ENCODE measurements around the gene ITGBL1. TPM values are rescaled to one million over a fixed set of nuclear protein-coding genes. Genes with fewer than 3 reads are reported as not detected.

The ITGBL1 gene
- total and polyA plus RNA-seq, 2 of the 8 experiments (the other 6 are each of a cell fraction or from before 2014, with no cell fraction given), result not detected

GRCh38 chr13:101590479-101590878 is 138.0 kb downstream of the ITGBL1 start:
- H3K9ac ChIP-seq (replicated peaks in 1 of 4; ENCODE audit: extremely low read depth in 1 of 4, low read depth in 3 of 4, low read length in 3 of 4), result no peak overlapping the region
- no peak overlapping the region for H3K18ac ChIP-seq (ENCODE audit: extremely low read depth, low read length)
- H3K14ac ChIP-seq (ENCODE audit: insufficient read length), result no peak overlapping the region
- H4K91ac ChIP-seq (replicated peaks; ENCODE audit: insufficient read length, low read length), result no peak overlapping the region
- no peak overlapping the region for H4K5ac ChIP-seq (ENCODE audit: insufficient read length, low read depth, low read length)
- H2AK5ac ChIP-seq (ENCODE audit: low read depth, low read length), result no peak overlapping the region
- no peak for DNase-seq (ENCODE audit: low read depth in 1 of 2, low spot score in 2 of 2)
- 92% methylated on average over 4 of the region's 4 CpGs; no CpG with 5 or more reads in 1 of the 2 experiments for WGBS, 2 experiments (ENCODE audit: extremely low coverage in 1 of 2, insufficient coverage in 1 of 2, insufficient read length in 1 of 2, insufficient replicate concordance in 2 of 2, low coverage in 1 of 2, low lambda C conversion rate in 2 of 2, missing lambda C conversion rate in 1 of 2)
- no peak overlapping the region for H2BK12ac ChIP-seq (ENCODE audit: low read depth, low read length)
- CTCF ChIA-PET (ENCODE audit: partially characterized antibody), result no interaction called here
- FAIRE-seq, result no peak
- H3K4me2 ChIP-seq (ENCODE audit: insufficient read depth in 1 of 2, low read depth in 2 of 2, low read length in 2 of 2), result no peak overlapping the region
- H3K36me3 ChIP-seq (ENCODE audit: control insufficient read depth in 2 of 4, insufficient read depth in 4 of 4, low read length in 3 of 4), result no peaks in the 10 kb centered on the region
- no peaks in the 10 kb centered on the region for H3K4me1 ChIP-seq (replicated peaks in 1 of 4; ENCODE audit: control insufficient read depth in 3 of 4, insufficient read depth in 4 of 4, low read length in 3 of 4)
- H3K27me3 ChIP-seq (replicated peaks in 1 of 4; ENCODE audit: control insufficient read depth in 3 of 4, extremely low read depth in 1 of 4, insufficient read depth in 3 of 4, low read length in 3 of 4), result no peaks in the 10 kb centered on the region
- no peak overlapping the region for H3K23ac ChIP-seq (ENCODE audit: insufficient read length)
- no peak overlapping the region for H2BK120ac ChIP-seq (replicated peaks; ENCODE audit: low read depth, low read length)
- no peaks in the 10 kb centered on the region for H3K79me2 ChIP-seq (ENCODE audit: control insufficient read depth in 1 of 2, insufficient read depth in 2 of 2, low read length in 2 of 2)
- no peak overlapping the region for H3K4ac ChIP-seq (replicated peaks; ENCODE audit: insufficient read length, low read depth, low read length)
- POLR2A ChIA-PET (ENCODE audit: partially characterized antibody), result no interaction called here
- H3K27ac ChIP-seq (ENCODE audit: low read depth, low read length), result no peak overlapping the region
- H2AFZ ChIP-seq (ENCODE audit: low read length), result no peak overlapping the region; the same call in 1 of the 2 replicates
- H3K23me2 ChIP-seq (ENCODE audit: low read depth, low read length), result no peaks in the 10 kb centered on the region
- H2BK15ac ChIP-seq (ENCODE audit: low read length), result no peak overlapping the region
- no peak overlapping the region for H4K8ac ChIP-seq (ENCODE audit: extremely low read depth, insufficient read depth, low read length)
- H3K79me1 ChIP-seq (ENCODE audit: low read depth, low read length), result no peaks in the 10 kb centered on the region
- H2BK5ac ChIP-seq (ENCODE audit: low read depth, low read length), result no peak overlapping the region
- H3K9me3 ChIP-seq (ENCODE audit: insufficient read depth in 2 of 2, low read depth in 1 of 2, low read length in 1 of 2), result no peaks in the 10 kb centered on the region
- no peak overlapping the region for H3K56ac ChIP-seq (replicated peaks; ENCODE audit: insufficient read length, low read depth, low read length)
- H2BK20ac ChIP-seq (ENCODE audit: low read length), result no peak overlapping the region
- H4K20me1 ChIP-seq (replicated peaks in 1 of 2; ENCODE audit: control insufficient read depth in 1 of 2, insufficient read depth in 2 of 2, low read length in 2 of 2), result no peaks in the 10 kb centered on the region
- H3K4me3 ChIP-seq (ENCODE audit: extremely low read depth in 1 of 4, insufficient read depth in 2 of 4, low read depth in 3 of 4, low read length in 4 of 4), result no peak overlapping the region
- no peak for TF ChIP-seq SUZ12 (IDR thresholded peaks at IDR 0.05; ENCODE audit: low read length)
